GM12801 (cell line): Measurements from ENCODE around the gene FBLN2.

Experiments
- CTCF ChIP-seq: IDR thresholded peaks from one replicate; pipeline ENCODE4 v1.5.1; 2011; ENCODE audit warnings: control low read depth; ENCODE audit not compliant: insufficient read length; ENCODE audit errors: extremely low read depth

The FBLN2 gene

GRCh38 chr3:13546667-13547171, 2.2 kb upstream of the FBLN2 start:
- TF ChIP-seq CTCF: no peak

GRCh38 chr3:13547591-13548371, 1.1 kb upstream of the FBLN2 start:
- no peak for TF ChIP-seq CTCF

GRCh38 chr3:13549623-13550422, 898 bp downstream of the FBLN2 start:
- TF ChIP-seq CTCF: no peak

- no peak for TF ChIP-seq CTCF
These were observed 1.4 kb downstream of the FBLN2 start for GRCh38 chr3:13550423-13550690.

- TF ChIP-seq CTCF: no peak
These were observed 2.0 kb downstream of the FBLN2 start for GRCh38 chr3:13550791-13551360.

- TF ChIP-seq CTCF: no peak
These were observed 4.1 kb downstream of the FBLN2 start for GRCh38 chr3:13552857-13553652.

GRCh38 chr3:13553686-13554085, 4.8 kb downstream of the FBLN2 start:
- no peak for TF ChIP-seq CTCF
